HL-60 (cell line): ENCODE results near the gene IQGAP2.

Experiments
- DNase-seq, 2 experiments: peaks; one replicate each; pipeline ENCODE4 v3.0.0-alpha.2; 2010 to 2020; ENCODE audit warnings: low read depth in 1 of 2, low spot score in 1 of 2
- H3K27ac ChIP-seq: fragments of 250-450 bp; sonication (Bioruptor Pico); replicated peaks from 2 replicates; pipeline ENCODE4 v1.5.1; 2020; ENCODE audit warnings: mild to moderate bottlenecking, moderate library complexity
- H3K27me3 ChIP-seq: fragments of 250-450 bp; sonication (Bioruptor Pico); 2 replicates; pipeline ENCODE4 v1.5.1; 2021; ENCODE audit warnings: mild to moderate bottlenecking, moderate library complexity; ENCODE audit not compliant: insufficient read depth, poor library complexity, severe bottlenecking
- H3K4me3 ChIP-seq: replicated peaks from 2 replicates; pipeline ENCODE4 v1.5.1; 2011; ENCODE audit warnings: mild to moderate bottlenecking, control low read depth, low read length; ENCODE audit not compliant: insufficient read depth
- CTCF ChIP-seq: IDR thresholded peaks from one replicate; pipeline ENCODE4 v1.5.1; 2011; ENCODE audit warnings: low read length, control low read depth, inconsistent platforms; ENCODE audit not compliant: insufficient read depth
- GABPA ChIP-seq: IDR thresholded peaks from 2 replicates; pipeline ENCODE4 v1.6.1; 2012; ENCODE audit warnings: low read depth
- POLR2AphosphoS5 ChIP-seq: IDR thresholded peaks from 2 replicates; pipeline ENCODE4 v1.6.1; 2012; ENCODE audit warnings: low read depth
- REST ChIP-seq: IDR thresholded peaks from 2 replicates; pipeline ENCODE4 v1.6.1; 2012; ENCODE audit warnings: low read depth; ENCODE audit not compliant: insufficient replicate concordance
- SPI1 ChIP-seq: IDR thresholded peaks from 2 replicates; pipeline ENCODE4 v1.6.1; 2012; ENCODE audit warnings: low read depth, mild to moderate bottlenecking, borderline replicate concordance

The IQGAP2 gene

GRCh38 chr5:76372323-76373054 is 30.6 kb upstream of the IQGAP2 start:
- H3K27ac ChIP-seq = no peak overlapping the region
- no peak overlapping the region for H3K4me3 ChIP-seq
- DNase-seq = peak in 1 of 2 experiments; percentile 10
- TF ChIP-seq REST (no peak), POLR2AphosphoS5 (no peak), GABPA (no peak), CTCF (no peak), SPI1 (no peak)
- no peaks in the 10 kb centered on the region for H3K27me3 ChIP-seq

GRCh38 chr5:76376148-76376865 is 26.8 kb upstream of the IQGAP2 start:
- H3K4me3 ChIP-seq = no peak overlapping the region
- H3K27ac ChIP-seq = no peak overlapping the region
- DNase-seq = no peak
- TF ChIP-seq SPI1 (no peak), CTCF (no peak), GABPA (no peak), POLR2AphosphoS5 (no peak), REST (no peak)
- no peaks in the 10 kb centered on the region for H3K27me3 ChIP-seq

GRCh38 chr5:76376866-76377230 is 26.2 kb upstream of the IQGAP2 start:
- Histone ChIP-seq H3K27ac (no peak overlapping the region), H3K27me3 (no peaks in the 10 kb centered on the region), H3K4me3 (no peak overlapping the region)
- TF ChIP-seq REST (no peak), POLR2AphosphoS5 (no peak), CTCF (no peak), SPI1 (no peak), GABPA (no peak)
- DNase-seq = no peak
